ENCODE data around the gene ZDHHC5.
"Not testable (repeated sequence)": the region's sequence is repeated elsewhere in the genome, so short reads cannot be mapped to it uniquely, and the experiment has no call there.

Gene ZDHHC5

GRCh38 chr11:57680552-57680874, 12.6 kb downstream of the ZDHHC5 start:
- no peak overlapping the region for H3K4me3 ChIP-seq (ENCODE audit: control insufficient read depth, low read depth, low read length)
- no peak for TF ChIP-seq CTCF (conservative IDR thresholded peaks at IDR 0.05; ENCODE audit: control insufficient read depth, insufficient read depth, low read depth, low read length)
- peak; percentile 35 for DNase-seq (ENCODE audit: low read depth)

GRCh38 chr11:57681168-57681567, 13.3 kb downstream of the ZDHHC5 start:
- H3K4me3 ChIP-seq (ENCODE audit: control insufficient read depth, low read depth, low read length): no peak overlapping the region
- TF ChIP-seq CTCF (conservative IDR thresholded peaks at IDR 0.05; ENCODE audit: control insufficient read depth, insufficient read depth, low read depth, low read length): no peak
- DNase-seq (ENCODE audit: low read depth): no peak

- DNase-seq (ENCODE audit: low read depth); H3K4me3 ChIP-seq (ENCODE audit: control insufficient read depth, low read depth, low read length): not testable (repeated sequence)
Observed at GRCh38 chr11:57690474-57690873, 22.6 kb downstream of the ZDHHC5 start.

GRCh38 chr11:57698843-57699365, 31.0 kb downstream of the ZDHHC5 start:
- DNase-seq (ENCODE audit: low read depth): no peak
- TF ChIP-seq CTCF (conservative IDR thresholded peaks at IDR 0.05; ENCODE audit: control insufficient read depth, insufficient read depth, low read depth, low read length): no peak

GRCh38 chr11:57699813-57700212, 31.9 kb downstream of the ZDHHC5 start:
- no peak for DNase-seq (ENCODE audit: low read depth)
- no peak for TF ChIP-seq CTCF (conservative IDR thresholded peaks at IDR 0.05; ENCODE audit: control insufficient read depth, insufficient read depth, low read depth, low read length)
- H3K4me3 ChIP-seq (ENCODE audit: control insufficient read depth, low read depth, low read length): no peak overlapping the region

More at GRCh38 chr11:57698843-57699365, 31.0 kb downstream of the ZDHHC5 start:
- no peak overlapping the region for H3K4me3 ChIP-seq (ENCODE audit: control insufficient read depth, low read depth, low read length)

- no peak for TF ChIP-seq CTCF (conservative IDR thresholded peaks at IDR 0.05; ENCODE audit: control insufficient read depth, insufficient read depth, low read depth, low read length)
- DNase-seq (ENCODE audit: low read depth): no peak
Observed at GRCh38 chr11:57700425-57700824, 32.5 kb downstream of the ZDHHC5 start.

GRCh38 chr11:57703341-57703740, 35.4 kb downstream of the ZDHHC5 start:
- no peak for TF ChIP-seq CTCF (conservative IDR thresholded peaks at IDR 0.05; ENCODE audit: control insufficient read depth, insufficient read depth, low read depth, low read length)
- H3K4me3 ChIP-seq (ENCODE audit: control insufficient read depth, low read depth, low read length): no peak overlapping the region
- DNase-seq (ENCODE audit: low read depth): peak; percentile 50

More at GRCh38 chr11:57700425-57700824, 32.5 kb downstream of the ZDHHC5 start:
- no peak overlapping the region for H3K4me3 ChIP-seq (ENCODE audit: control insufficient read depth, low read depth, low read length)

All from fibroblast of mammary gland (primary cell).